ENCODE results near the gene GBA2. TPM values are rescaled to one million over a fixed set of nuclear protein-coding genes. Genes with fewer than 3 reads are reported as not detected.

GBA2 gene
- total RNA-seq (2014; rRNA removed; shearing (Covaris generic)) = 19.6 and 22.2 TPM in 2 replicates

DNA sequence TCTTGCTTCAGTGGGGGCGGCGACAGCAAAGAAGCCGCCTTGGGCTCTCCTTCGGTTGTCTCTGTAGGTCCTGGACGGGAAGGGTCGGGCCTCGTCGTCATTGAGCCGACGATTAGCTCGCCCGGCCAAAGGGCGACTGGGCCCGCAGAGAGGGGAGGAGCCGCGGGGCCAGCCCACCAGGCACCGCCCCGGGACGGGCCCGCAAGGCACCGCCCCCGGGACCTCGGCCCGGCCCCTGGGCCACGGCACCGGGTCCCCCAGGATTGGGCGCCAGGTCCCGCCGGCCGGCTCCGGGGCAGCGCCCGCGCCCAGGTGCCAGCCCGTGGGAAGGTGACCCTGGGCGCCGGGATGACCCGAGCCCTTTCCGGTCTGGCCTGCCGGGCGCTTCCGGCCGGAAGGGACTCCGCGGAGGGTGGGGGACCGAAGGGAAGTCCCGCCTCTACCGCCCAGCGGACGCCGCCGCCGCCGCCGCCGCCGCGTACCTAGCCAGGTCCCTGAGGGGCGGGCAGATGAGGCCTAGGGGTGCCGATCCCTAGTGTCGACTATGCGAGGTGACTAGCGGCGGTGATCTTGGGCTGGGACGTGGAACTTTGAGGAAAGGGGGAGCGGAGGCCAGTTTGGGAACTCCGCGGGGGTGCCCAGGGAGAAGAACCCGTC is at the start of gene GBA2, which contains the start of gene RGP1:
TSS of gene GBA2 (minus strand) at position 371 of the 657 bp plus-strand sequence. CDS start 524 bp downstream, outside the sequence.
TSS of gene RGP1 (plus strand) at position 430 of the 657 bp plus-strand sequence. CDS start 469 bp downstream, outside the sequence.
- DNase-seq (ENCODE audit: low read depth) = peak; percentile 84

DNA sequence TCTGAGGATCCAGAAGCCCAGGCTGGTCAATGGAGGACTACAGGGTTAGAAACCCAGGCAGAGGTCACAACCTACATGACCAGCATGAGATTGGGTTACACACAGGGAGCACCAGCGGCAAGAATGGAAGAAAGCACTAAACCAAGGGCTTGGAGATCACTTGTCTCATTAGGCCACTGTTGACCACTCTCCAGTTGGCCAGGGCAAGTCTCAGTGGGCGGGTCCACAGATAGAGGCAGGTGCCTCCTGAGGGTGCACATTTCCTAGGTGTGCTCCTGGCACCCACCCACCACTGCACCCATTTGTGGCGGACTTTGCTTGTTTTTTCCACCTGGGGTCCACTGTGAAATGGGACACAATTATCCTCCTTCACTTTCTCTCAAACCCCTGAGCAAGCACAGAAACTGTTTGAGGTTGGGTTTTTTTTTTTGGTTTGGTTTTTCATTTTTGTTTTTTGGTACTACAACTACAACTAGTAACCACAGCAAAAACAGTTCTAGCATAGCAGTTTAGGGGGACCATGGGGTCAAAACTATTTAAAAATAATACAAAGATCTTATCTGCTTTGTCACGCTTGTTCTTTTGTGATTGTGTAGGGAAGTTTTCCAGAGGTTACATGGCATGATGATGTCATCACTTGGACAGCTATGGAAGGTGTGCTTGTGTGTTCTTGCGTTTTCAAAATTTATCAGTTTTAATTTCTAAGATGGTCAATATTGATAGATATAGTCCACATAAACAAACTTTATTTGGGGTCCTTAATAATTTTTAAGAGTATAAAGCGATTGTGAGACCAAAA is 48.5 kb upstream of the GBA2 start:
- peak; percentile 33 for DNase-seq (ENCODE audit: low read depth)

DNA sequence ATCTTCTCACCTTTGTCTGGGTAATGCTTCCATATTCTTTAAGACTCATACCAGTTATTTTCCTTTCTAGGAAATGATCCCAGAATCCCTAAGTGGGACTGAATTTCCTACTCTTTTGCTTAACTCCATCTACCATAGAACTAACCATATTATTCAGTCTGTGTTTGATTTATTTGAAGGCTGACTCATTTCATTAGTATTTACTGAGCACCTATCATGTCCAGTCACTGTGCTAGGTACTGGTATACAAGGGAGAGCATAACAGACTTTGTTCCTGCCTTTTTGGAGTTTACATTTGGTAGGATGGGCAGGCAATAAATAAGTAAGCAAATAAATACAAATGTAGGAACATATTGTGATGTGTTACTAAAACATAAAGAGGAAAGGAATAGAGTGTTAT is 46.7 kb upstream of the GBA2 start:
- peak; percentile 70 for DNase-seq (ENCODE audit: low read depth)

- no peak for DNase-seq (ENCODE audit: low read depth)
Measured at GRCh38 chr9:35793461-35793860, 44.4 kb upstream of the GBA2 start.

DNA sequence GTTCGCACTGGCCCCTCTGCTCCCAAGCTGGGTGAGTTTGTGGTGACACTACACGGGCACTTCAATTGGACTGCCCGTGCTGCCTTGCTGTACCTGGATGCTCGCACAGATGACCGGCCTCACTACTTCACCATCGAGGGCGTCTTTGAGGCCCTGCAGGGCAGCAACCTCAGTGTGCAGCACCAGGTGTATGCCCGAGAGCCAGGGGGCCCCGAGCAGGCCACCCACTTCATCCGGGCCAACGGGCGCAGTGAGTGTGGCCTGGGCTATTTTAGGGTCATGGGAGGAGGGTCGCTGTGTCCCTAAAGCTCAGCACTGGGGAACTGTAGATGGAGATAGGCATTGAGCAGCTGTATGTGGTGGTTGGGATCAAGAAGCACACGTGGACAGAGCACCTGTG is 43.8 kb upstream of the GBA2 start:
- no peak for DNase-seq (ENCODE audit: low read depth)

GRCh38 chr9:35792024-35792813 is 43.2 kb upstream of the GBA2 start:
- no peak for DNase-seq (ENCODE audit: low read depth)

- peak; percentile 33 for DNase-seq (ENCODE audit: low read depth)
Measured at GRCh38 chr9:35791297-35791921, 42.4 kb upstream of the GBA2 start, which contains the start of gene NPR2. Gene NPR2 (plus strand): TSS chr9:35791591. CDS start chr9:35792409, 818 bp downstream.

- DNase-seq (ENCODE audit: low read depth) = peak; percentile 85
Measured at GRCh38 chr9:35790385-35791296, 41.6 kb upstream of the GBA2 start.

DNA sequence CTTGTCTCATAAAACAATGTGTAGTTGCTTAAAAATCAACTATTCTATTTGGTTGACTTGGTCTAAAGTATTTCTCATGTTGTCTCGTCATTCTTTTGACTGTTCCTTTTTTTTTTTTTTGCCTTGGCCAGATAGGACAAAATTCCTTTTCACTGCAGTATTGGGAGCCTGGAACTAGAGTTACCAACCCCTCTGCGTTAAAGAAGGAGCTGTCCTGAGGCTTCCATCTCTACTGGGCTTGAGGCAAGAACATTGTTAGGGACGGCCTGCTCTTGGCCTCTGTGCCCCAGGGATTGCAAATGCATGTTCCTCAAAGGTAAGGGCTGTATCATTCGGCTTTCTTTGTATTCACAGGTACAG is 41.0 kb upstream of the GBA2 start:
- no peak for DNase-seq (ENCODE audit: low read depth)

- no peak for DNase-seq (ENCODE audit: low read depth)
Measured at GRCh38 chr9:35789541-35789940, 40.5 kb upstream of the GBA2 start.

DNA sequence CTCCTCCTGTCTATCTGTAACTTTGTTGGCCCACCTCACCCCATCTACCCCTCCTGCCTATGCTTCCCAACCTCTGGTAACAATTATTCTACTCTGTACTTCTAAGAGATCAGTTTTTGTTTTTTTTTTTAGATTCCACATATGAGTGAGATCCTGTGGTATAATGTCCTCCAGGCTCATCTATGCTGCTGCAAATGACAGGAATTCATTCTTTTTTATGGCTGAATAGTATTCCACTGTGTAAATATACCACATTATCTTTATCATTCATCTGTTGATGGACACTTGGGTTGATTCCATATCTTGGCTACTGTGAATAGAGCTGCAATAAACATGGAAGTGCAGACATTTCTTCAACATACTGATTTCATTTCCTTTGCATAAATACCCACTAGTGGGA is 34.4 kb upstream of the GBA2 start:
- no peak for DNase-seq (ENCODE audit: low read depth)

- DNase-seq (ENCODE audit: low read depth) = no peak
Measured at GRCh38 chr9:35781066-35781465, 32.0 kb upstream of the GBA2 start.

GRCh38 chr9:35778496-35778895 is 29.5 kb upstream of the GBA2 start:
- no peak for DNase-seq (ENCODE audit: low read depth)

- no peak for DNase-seq (ENCODE audit: low read depth)
Measured at GRCh38 chr9:35776018-35776417, 27.0 kb upstream of the GBA2 start.

GRCh38 chr9:35774907-35775635 is 26.0 kb upstream of the GBA2 start:
- no peak for DNase-seq (ENCODE audit: low read depth)

DNA sequence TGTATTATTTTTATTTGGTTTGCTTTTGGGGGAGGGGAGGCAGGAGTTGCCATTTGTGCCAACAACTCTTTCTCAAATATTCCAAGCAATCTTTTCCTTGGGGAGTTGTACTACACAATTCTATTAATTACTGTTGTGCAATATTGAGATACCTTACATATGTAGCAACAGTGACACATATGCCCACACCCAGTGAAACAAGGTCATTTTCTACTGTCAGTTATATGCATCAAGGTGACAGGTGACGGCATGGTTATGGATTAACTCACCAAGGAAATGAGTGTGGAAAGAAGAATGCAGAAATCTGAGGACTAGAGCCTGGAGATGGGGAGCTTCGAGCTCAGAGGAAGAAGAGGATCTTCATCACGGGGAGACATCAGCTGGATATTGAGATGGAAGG is 22.9 kb upstream of the GBA2 start:
- no peak for DNase-seq (ENCODE audit: low read depth)

DNA sequence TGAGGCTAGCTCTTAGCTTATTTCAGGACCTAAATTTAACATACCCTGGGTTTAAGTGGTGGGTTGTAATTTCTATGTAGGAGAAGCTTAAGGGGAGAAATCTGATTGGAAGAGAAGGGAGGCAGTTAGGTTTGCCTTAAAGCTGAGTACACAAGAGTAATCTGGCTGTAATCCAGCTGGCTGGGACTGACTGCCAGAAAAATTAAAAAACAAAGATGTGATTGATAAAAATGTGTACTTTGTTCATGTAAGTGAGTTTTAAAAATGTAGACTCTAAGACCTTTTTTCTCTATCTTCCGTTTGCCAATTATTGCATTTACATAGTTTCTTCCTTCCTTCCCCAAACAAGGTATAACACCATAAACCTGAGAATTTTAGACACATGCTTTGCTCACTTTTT is 22.5 kb upstream of the GBA2 start:
- DNase-seq (ENCODE audit: low read depth) = no peak

GRCh38 chr9:35771075-35771433 is 22.0 kb upstream of the GBA2 start:
- DNase-seq (ENCODE audit: low read depth) = no peak

- DNase-seq (ENCODE audit: low read depth) = no peak
Measured at GRCh38 chr9:35769763-35770162, 20.7 kb upstream of the GBA2 start.

- no peak for DNase-seq (ENCODE audit: low read depth)
Measured at GRCh38 chr9:35767458-35767857, 18.4 kb upstream of the GBA2 start.
